Left forelimb (tissue), 1 donor: ENCODE results near the gene ANKRA2.
"Not testable (repeated sequence)": the region's sequence is repeated elsewhere in the genome, so short reads cannot be mapped to it uniquely, and the experiment has no call there.

Source experiments
- DNase-seq: peaks from one replicate; pipeline ENCODE4 v3.0.0-alpha.2; 2018; ENCODE audit warnings: low spot score

Gene ANKRA2

DNA sequence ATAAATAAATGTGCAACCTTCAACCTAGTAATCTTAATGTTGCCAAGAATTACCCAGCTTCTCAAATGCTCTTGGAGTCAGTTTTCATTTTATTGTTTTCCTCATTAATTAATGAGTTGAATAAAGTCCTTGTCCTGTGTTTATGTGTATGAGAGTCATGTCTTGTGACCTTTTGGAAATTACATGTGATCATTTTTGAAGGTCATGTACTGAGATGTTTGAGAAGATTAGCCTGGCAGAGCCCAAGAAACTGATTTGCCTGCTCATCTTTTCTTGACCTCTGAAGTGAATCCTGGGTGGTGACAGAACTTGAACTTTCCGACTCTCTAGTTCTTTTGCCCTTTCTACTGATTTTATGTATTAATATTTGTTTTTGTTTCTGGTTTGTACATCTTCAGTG, 15.4 kb downstream of the ANKRA2 start:
- DNase-seq: no peak

GRCh38 chr5:73545403-73545779, 20.0 kb downstream of the ANKRA2 start:
- no peak for DNase-seq

- no peak for DNase-seq
Observed at GRCh38 chr5:73544429-73545402, 20.7 kb downstream of the ANKRA2 start.

DNA sequence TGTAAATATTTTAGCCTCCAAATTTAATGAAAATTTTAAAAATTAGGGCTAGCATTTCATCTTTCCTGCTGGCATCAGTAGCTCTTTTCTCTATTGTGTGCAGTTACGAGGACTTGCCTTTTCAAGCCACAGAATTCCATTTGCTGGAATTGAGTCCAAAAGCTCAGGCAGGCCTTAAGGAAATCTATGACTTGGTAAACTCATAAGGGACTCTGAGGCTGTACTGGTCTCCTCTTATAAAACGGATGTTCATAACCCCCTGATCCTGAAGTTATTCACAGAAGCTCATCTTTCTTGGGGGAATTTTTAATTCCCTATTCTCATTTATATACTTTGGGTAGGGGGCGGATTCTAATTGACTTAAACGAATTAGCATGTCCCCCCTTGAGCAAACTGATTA, 23.4 kb downstream of the ANKRA2 start:
- DNase-seq: no peak

GRCh38 chr5:73540192-73540591, 25.2 kb downstream of the ANKRA2 start:
- no peak for DNase-seq

GRCh38 chr5:73539730-73540129, 25.7 kb downstream of the ANKRA2 start:
- DNase-seq: no peak

- DNase-seq: no peak
Observed at GRCh38 chr5:73534971-73535370, 30.5 kb downstream of the ANKRA2 start.

DNA sequence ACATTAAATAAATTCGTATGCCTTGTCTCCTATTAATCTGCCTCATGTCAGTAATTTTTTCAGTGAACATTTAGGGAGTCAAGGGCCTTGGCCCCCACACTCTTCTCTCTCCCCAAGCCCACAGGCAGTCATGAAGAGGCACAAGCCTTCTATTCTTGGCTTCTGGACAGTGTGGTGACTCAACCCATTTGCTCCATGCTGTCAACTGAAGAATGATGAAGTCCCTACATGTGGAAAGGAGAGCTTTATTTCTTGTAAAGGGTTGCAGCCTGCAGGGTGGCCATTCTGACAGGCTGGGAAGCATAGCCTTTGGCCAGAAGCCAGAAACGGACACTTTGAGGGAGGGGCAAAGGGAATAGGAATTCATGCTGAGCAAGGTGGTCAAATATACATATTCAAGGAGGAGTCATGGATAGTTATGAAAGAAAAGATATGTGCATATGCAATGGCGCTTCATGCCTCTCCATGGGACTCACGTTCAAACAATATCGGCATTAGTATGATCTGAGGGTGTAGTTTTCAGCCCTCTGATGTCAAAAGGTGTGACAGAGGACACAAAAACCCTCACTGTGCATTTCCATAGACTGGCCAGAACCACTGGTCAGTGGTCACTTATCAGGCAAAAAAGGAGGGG, 31.3 kb downstream of the ANKRA2 start:
- no peak for DNase-seq

DNA sequence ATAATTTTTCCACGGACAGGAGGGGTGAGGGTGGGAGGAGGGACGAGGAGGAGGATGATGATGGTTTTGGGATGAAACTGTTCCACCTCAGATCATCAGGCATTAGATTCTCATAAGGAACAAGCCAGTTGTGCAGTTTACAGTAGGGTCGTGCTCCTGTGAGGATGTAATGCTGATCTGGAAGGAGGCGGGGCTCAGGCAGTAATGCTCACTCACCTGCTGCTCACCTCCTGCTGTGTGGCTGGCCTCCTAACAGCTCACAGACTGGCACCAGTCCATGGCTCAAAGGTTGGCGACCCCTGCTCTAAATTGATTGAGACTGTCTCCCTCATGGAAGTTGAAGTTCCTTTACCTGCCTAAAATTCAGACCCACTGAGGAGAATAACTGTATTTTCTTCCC, 33.2 kb downstream of the ANKRA2 start:
- no peak for DNase-seq

DNA sequence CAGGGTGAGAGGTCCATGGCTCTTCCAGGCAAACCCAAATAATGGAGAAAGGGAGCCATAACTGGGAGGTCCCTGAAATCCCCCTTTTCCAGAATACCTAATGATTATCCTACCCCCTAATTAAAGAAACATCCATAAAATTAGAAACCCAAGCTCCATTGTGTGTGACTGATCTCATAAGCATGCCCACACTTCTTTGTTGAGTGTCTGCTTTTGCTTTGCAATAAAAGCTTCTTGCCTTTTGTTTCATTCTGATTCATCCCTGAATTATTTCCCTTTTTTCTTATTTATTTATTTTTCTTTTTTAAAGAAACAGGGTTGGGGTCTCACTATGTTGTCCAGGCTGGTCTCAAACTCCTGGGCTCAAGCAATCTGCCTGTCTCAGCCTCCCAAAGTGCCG, 34.1 kb downstream of the ANKRA2 start:
- no peak for DNase-seq

GRCh38 chr5:73529081-73529480, 36.4 kb downstream of the ANKRA2 start:
- DNase-seq: no peak

GRCh38 chr5:73528248-73528647, 37.2 kb downstream of the ANKRA2 start:
- no peak for DNase-seq

DNA sequence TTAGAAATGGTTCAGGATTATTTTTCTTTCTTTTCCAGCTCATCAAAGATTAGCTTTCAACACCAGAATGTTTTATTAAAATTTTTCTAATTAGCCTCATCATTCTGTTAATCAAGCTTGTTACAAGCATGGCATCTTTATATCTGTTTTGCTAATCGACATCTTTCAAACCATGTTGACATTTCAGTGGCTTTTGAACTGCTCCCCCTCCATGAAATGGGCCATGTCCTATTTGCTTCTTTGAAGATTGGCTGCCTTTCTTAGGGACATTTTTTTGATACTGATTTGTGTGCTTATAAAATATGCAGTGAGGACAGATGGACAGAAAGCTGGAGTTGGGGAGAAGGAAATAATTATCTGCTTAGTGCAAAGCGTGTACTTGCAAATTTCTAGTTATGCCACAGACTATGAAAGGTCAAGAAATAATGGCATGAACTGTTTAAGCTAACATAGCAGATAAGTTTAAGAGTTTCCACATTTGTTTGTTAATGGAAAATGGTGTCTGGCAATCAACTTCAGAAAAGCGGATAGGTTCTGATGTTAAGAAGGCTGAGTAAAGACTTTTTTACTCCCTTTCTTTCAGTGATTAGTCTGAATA, 39.7 kb downstream of the ANKRA2 start:
- DNase-seq: no peak

DNA sequence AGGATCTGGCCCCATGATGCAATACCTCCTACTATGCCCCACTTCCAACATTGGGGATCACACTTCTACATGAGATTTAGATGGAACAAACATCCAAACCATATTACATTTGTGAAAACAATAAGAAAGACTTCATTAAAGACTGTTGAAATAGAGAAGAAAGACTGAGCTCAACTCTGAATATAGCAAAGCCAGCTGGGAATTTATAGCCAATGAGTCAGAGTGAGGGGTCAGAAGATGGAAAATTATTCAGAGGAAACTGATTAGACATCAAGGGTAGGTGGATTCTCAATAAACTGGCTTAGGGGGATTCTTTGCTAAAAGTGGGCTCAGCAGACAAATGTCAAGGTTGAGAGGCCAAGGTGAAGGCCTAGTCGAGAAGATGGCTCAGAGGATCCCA, 41.6 kb downstream of the ANKRA2 start:
- DNase-seq: no peak

DNA sequence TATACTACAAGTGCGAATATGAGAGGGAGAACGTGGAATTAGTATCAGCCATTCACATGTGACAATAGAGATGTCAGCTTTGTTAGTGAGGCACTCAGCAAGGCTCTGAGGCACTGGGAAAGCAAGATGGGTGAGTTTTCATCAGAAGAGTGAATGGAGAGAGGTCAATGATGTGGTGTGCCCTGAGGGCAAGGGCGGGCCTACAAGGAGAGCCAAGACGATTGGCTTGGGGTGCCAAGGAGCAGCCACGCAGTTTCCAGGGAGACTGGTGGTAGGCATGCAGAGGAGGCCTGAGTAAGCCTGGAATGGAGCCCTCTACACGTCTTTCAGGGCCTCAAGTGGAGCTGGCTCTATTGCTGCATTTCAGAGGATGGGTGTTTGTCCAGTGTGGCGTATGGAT, 42.5 kb downstream of the ANKRA2 start:
- no peak for DNase-seq

DNA sequence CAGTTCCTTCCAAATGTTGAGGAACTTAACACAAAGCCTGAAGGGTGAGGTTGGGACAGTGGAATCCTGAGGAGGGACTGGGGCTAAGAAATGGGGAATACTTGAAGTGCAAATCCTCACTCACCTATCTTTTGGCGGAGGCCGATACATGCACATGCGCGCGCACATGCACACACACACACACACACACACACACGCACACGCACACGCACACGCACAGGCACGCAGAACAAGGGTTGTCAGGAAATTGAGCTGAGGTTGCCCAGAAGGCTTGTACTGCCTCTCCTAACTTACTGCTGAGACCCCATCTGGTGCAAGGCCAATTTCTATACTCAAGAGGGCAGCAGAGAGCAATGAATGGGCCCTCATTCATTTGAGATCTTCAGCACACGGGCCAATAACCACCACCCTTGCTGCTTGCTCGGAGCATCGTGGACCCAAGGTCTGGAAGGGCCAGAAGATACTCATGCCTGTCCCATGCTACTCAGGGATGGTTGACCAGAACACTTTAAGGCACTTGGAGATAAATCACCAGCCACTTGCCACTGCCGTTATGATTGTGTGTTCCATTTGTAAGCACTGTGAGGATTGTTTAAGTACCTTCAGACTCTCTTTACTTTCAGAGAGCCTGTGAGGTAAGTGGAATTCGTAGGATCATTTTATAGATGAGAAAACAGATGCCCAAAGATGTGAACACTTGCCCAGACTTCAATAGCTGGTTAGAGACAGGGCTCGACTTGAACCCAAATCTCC, 45.7 kb downstream of the ANKRA2 start:
- peak; percentile 71 for DNase-seq

GRCh38 chr5:73515232-73515631, 50.2 kb downstream of the ANKRA2 start:
- no peak for DNase-seq

DNA sequence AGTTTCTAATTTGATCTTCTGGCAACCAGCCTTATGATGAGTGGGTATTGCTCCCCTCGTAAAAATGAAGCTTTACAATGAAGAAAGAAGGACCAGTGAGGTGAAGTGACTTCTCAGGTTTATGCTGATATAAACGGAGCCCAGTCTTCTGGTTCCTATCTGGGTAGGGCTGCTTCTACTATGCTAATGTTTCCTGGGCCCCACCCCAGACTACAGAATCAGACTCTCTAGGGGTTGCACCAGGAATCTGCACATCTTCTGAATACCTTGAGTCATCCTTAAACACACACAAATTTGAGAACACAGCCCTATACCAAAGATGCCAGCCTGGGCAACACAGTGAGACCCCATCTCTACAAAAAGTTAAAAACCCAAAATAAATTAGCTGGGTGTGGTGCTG, 51.0 kb downstream of the ANKRA2 start:
- DNase-seq: no peak

GRCh38 chr5:73513996-73514395, 51.4 kb downstream of the ANKRA2 start:
- no peak for DNase-seq

- not testable (repeated sequence) for DNase-seq
Observed at GRCh38 chr5:73508521-73508920, 56.9 kb downstream of the ANKRA2 start.

GRCh38 chr5:73507062-73507461, 58.4 kb downstream of the ANKRA2 start:
- no peak for DNase-seq

DNA sequence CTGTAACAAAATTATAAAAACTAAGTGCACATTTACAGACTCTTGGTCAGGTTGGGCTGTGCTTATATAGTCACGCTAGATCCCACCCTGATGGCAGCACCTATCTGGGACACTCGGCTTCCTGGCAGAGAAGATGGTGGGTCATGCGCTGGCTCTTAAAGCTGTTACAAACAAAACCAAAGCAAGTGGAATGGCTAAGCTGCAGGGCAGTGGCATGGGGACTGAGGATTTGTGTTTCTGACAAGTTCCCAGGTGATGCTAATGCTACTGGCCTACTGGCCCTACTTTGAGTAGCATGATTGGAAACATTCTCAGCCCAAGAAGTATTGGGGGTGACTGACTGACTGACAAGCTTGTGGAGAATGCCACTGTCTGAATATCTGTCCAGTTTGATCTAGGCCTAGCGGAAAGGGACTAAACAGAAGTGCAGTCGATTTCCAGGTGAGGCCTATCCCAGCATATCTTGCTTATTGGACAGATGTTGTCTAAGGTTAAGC, 58.9 kb downstream of the ANKRA2 start:
- no peak for DNase-seq
